Stimulated activated CD8-positive, alpha-beta memory T cell treated with anti-CD3 and anti-CD28 coated beads, Interleukin-2, amount 100 ng/mL, for 48 hours (primary cell): ENCODE results near the gene GSTK1.
"Not testable (repeated sequence)": the region's sequence is repeated elsewhere in the genome, so short reads cannot be mapped to it uniquely, and the experiment has no call there.

Experiments used
- DNase-seq, 2 donors: peaks; one replicate each; pipeline ENCODE4 v3.0.0-alpha.2; 2020; ENCODE audit warnings: low read depth in 2 of 2

The GSTK1 gene

GRCh38 chr7:143238289-143238980 lies 24.8 kb upstream of the GSTK1 start:
- no peak for DNase-seq

GRCh38 chr7:143239813-143240212 lies 23.4 kb upstream of the GSTK1 start:
- no peak for DNase-seq

- peak; percentile 17 to 35 for DNase-seq
Measured at GRCh38 chr7:143240291-143241168, 22.7 kb upstream of the GSTK1 start.

- DNase-seq: no peak
Measured at GRCh38 chr7:143242306-143242705, 20.9 kb upstream of the GSTK1 start.

GRCh38 chr7:143243111-143243510 lies 20.1 kb upstream of the GSTK1 start:
- DNase-seq: no peak

GRCh38 chr7:143243614-143244013 lies 19.6 kb upstream of the GSTK1 start:
- DNase-seq: no peak

- no peak for DNase-seq
Measured at GRCh38 chr7:143244321-143244720, 18.9 kb upstream of the GSTK1 start.

- DNase-seq: no peak
Measured at GRCh38 chr7:143245123-143245522, 18.1 kb upstream of the GSTK1 start.

GRCh38 chr7:143247372-143247771 lies 15.9 kb upstream of the GSTK1 start:
- no peak for DNase-seq

GRCh38 chr7:143248761-143249354 lies 14.4 kb upstream of the GSTK1 start:
- no peak for DNase-seq

GRCh38 chr7:143250199-143250598 lies 13.0 kb upstream of the GSTK1 start:
- no peak for DNase-seq

GRCh38 chr7:143250822-143251221 lies 12.4 kb upstream of the GSTK1 start:
- no peak for DNase-seq

- no peak for DNase-seq
Measured at GRCh38 chr7:143252006-143252405, 11.2 kb upstream of the GSTK1 start.

GRCh38 chr7:143255564-143255963 lies 7.7 kb upstream of the GSTK1 start:
- no peak for DNase-seq

- no peak for DNase-seq
Measured at GRCh38 chr7:143256325-143256724, 6.9 kb upstream of the GSTK1 start.

GRCh38 chr7:143256932-143257331 lies 6.3 kb upstream of the GSTK1 start:
- DNase-seq: no peak

GRCh38 chr7:143257501-143257900 lies 5.7 kb upstream of the GSTK1 start:
- DNase-seq: no peak

GRCh38 chr7:143258831-143259230 lies 4.4 kb upstream of the GSTK1 start:
- no peak for DNase-seq

- DNase-seq: no peak
Measured at GRCh38 chr7:143259765-143260164, 3.5 kb upstream of the GSTK1 start.

- no peak for DNase-seq
Measured at GRCh38 chr7:143261901-143262300, 1.3 kb upstream of the GSTK1 start.

GRCh38 chr7:143264196-143264568 lies 941 bp downstream of the GSTK1 start:
- not testable (repeated sequence) for DNase-seq

GRCh38 chr7:143265017-143265693 lies 1.9 kb downstream of the GSTK1 start:
- no peak for DNase-seq
